HFFc6 (cell line): Measurements from ENCODE around the gene ASCL2. TPM values are rescaled to one million over a fixed set of nuclear protein-coding genes. Genes with fewer than 3 reads are reported as not detected.

Experiments used
- DNase-seq: peaks from one replicate; pipeline ENCODE4 v3.0.0-alpha.2; 2018
- H3K27ac Mint-ChIP-seq: 2 replicates; pipeline ENCODE4 v1.8.0; 2020; ENCODE audit warnings: mild to moderate bottlenecking, mixed read lengths
- H3K27me3 Mint-ChIP-seq: 2 replicates; pipeline ENCODE4 v1.8.0; 2021; ENCODE audit warnings: mild to moderate bottlenecking, moderate library complexity, mixed read lengths; ENCODE audit not compliant: insufficient read depth
- H3K36me3 Mint-ChIP-seq: 2 replicates; pipeline ENCODE4 v1.8.0; 2021; ENCODE audit warnings: low read depth, mixed read lengths
- H3K4me1 Mint-ChIP-seq: 2 replicates; pipeline ENCODE4 v1.8.0; 2020; ENCODE audit warnings: low read depth, mixed read lengths
- H3K4me3 Mint-ChIP-seq: 2 replicates; pipeline ENCODE4 v1.8.0; 2020; ENCODE audit warnings: mild to moderate bottlenecking, moderate library complexity, mixed read lengths
- H3K9me3 Mint-ChIP-seq: 2 replicates; pipeline ENCODE4 v1.8.0; 2020; ENCODE audit warnings: mild to moderate bottlenecking, mixed read lengths
- total RNA-seq, 6 experiments: library from RNA; stranded (reverse); fragmentation: NEBNext Ultra II Directional; extraction: Animal tissue kit (Norgen Biotek cat#: 25700); gene quantifications; 2 replicates in 1 of 6; 3 replicates in 5 of 6; pipeline ENCODE4 v1.2.3, GENCODE V29; 2021
- TF ChIP-seq, protein P1 (sequence below): fragments of 200-600 bp; sonication (generic); IDR thresholded peaks from 2 replicates; pipeline ENCODE4 v1.5.0; 2021; ENCODE audit warnings: antibody characterized with exemption, mild to moderate bottlenecking

ASCL2 gene
- total RNA-seq, 6 experiments from 2014 or later = not detected

DNA sequence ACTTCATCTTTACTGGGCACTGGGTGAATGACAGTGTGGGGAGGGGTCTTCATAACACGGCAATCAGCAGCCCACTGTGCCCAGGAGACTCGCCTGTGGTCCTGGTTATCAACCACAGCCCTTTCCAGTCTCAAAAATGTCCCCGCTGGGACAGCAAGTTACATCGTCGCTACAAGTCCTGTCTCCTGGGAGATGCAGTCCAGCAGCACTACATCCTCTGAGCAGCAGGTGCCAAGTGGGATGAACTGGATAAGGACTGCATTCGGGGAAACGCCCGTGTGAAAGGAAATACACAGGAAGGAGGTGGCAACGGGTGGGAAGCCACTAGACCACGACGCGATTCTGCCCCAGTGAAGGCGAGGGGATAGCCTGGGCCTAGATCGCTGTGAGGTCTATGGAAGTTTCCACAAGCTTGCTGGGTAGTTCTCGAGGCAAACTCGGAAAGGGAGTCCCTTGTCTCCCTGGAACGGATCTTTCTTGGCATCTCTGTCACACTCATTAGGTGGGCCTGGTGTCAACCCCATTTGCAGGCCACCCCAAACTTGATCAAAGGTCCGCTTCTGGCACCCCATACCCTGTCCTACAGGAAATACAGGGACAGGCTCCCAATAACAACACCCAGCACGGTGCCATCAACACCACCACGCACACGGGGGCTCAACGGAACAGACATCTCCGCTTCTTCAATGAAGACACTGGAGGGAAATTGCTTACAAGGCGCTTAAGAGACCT lies 4.4 kb downstream of the ASCL2 start:
- TF ChIP-seq, protein P1, sequence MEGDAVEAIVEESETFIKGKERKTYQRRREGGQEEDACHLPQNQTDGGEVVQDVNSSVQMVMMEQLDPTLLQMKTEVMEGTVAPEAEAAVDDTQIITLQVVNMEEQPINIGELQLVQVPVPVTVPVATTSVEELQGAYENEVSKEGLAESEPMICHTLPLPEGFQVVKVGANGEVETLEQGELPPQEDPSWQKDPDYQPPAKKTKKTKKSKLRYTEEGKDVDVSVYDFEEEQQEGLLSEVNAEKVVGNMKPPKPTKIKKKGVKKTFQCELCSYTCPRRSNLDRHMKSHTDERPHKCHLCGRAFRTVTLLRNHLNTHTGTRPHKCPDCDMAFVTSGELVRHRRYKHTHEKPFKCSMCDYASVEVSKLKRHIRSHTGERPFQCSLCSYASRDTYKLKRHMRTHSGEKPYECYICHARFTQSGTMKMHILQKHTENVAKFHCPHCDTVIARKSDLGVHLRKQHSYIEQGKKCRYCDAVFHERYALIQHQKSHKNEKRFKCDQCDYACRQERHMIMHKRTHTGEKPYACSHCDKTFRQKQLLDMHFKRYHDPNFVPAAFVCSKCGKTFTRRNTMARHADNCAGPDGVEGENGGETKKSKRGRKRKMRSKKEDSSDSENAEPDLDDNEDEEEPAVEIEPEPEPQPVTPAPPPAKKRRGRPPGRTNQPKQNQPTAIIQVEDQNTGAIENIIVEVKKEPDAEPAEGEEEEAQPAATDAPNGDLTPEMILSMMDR = no peak
- H3K9me3 Mint-ChIP-seq = no peaks in the 10 kb centered on the region
- no peak overlapping the region for H3K4me3 Mint-ChIP-seq
- H3K27me3 Mint-ChIP-seq = peaks cover 8% of the 10 kb centered on the region
- H3K4me1 Mint-ChIP-seq = no peaks in the 10 kb centered on the region
- H3K27ac Mint-ChIP-seq = no peak overlapping the region
- H3K36me3 Mint-ChIP-seq = no peaks in the 10 kb centered on the region
- DNase-seq = no peak

DNA sequence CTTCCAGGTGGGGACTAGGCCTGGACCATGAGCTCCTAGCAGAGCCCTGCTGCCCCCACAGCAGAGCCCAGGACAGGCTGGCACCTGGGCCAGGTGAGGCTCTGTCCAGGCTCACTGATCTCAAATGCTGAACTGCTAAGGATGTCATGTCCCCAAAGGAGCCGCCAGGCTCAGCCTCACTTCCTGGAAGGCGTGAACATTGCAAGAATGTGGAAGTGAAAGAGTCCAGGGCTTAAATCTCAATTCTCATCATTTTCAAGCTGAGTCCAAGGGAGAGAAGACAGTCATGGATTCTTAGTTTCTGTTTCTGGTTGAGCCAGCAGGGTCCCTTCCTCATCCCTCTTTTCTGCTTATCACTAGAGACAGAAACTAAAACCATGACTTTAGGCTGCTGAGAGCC lies 5.0 kb downstream of the ASCL2 start:
- H3K36me3 Mint-ChIP-seq = no peaks in the 10 kb centered on the region
- peaks cover 13% of the 10 kb centered on the region for H3K27me3 Mint-ChIP-seq
- H3K4me1 Mint-ChIP-seq = no peaks in the 10 kb centered on the region
- H3K4me3 Mint-ChIP-seq = no peak overlapping the region
- no peak for DNase-seq
- TF ChIP-seq, protein P1 = no peak
- H3K9me3 Mint-ChIP-seq = no peaks in the 10 kb centered on the region
- no peak overlapping the region for H3K27ac Mint-ChIP-seq

DNA sequence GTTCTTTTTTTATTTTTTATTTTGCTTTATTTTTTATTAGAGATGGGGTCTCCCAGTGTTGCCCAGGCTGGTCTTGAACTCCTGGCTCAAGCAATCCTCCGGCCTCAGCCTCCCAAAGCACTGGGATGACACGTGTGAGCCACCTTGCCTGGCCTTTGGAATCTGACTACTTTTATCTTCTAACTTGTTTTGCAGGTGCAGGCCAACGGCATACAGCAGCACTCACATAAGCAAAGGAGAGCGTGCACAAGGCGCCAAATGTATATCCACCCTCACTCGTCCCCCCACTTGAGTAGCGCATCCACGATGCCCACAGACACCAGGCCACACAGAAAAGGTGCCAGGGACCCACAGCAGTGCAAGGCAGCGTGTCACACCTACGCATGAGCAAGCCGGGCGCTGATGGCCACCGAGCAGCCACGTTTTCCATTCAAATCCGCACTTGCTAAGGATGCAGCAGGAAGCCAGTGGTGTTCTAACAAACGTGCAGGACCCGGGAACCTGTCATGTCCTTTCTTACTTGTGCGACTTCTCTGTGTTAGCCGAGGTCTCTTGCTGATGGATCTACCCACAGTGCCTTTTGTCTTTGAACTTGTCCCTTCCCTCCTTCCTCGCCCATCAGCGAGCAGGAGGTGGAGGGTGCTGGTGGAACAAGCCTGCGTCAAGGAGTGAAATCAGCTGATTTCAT lies 5.9 kb downstream of the ASCL2 start:
- Mint-ChIP-seq H3K4me1 (no peaks in the 10 kb centered on the region), H3K4me3 (no peak overlapping the region), H3K27me3 (peaks cover 17% of the 10 kb centered on the region), H3K9me3 (no peaks in the 10 kb centered on the region), H3K27ac (no peak overlapping the region), H3K36me3 (no peaks in the 10 kb centered on the region)
- DNase-seq = no peak
- TF ChIP-seq, protein P1 = no peak

DNA sequence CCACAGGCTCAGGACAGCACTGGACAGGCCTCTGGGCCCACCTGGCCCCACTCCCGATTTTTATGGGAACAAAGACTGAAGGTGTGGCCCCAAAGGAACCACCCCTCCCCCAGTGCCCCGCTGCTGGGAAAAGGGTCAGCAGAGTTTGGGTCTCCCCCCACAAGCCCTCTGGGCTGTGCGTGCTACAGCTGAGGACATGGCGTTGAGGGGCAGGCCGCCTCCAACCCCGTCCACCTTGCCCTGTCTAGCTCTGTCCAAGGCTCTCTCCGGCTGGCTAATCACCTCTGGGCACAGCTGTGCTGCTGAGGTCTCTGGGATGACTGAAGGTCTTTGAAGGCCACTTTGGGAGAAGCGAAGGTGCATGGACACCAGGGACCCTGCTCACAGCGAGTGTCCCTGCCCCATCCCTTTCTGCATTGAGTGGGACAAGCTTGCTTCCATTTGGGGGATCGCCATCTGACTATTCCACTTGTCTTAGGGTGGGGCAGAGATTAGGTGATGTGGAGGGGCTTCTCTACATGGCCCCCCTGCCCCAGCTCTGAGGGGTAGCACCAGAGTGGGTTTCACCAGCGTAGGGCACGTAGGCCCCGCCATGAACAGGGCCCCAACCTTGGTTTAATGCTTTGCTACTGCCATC lies 6.5 kb downstream of the ASCL2 start:
- Mint-ChIP-seq H3K27me3 (peaks cover 24% of the 10 kb centered on the region), H3K27ac (no peak overlapping the region), H3K4me3 (no peak overlapping the region), H3K9me3 (no peaks in the 10 kb centered on the region), H3K4me1 (no peaks in the 10 kb centered on the region), H3K36me3 (no peaks in the 10 kb centered on the region)
- DNase-seq = no peak
- TF ChIP-seq, protein P1 = no peak

DNA sequence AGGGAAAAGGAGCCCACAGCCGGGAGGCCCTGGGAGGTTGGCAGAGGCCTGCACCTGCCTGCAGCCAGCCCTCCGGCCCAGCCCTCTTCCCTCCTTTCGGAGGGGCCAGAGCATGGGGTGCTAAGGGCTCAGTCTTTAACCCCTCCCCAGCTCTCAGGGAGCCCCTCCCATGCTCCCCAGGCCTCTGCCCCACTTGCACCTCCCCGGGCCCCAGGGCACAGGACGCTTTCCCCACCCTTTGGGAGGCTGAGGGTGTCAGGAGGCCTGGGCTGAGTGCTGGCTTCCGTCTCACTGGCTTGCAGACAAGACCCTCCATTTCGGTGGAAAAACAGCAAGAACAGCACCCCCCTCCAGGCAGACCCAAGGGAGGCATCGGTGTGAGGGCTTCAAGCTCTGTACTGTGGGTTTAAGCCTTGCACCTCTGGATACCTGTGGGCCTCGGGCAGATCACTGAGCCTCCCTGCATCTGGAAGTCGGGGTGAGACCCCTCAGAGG lies 7.3 kb downstream of the ASCL2 start:
- no peak for DNase-seq
- H3K27me3 Mint-ChIP-seq = peaks cover 23% of the 10 kb centered on the region
- no peaks in the 10 kb centered on the region for H3K4me1 Mint-ChIP-seq

More for the DNA sequence above, 7.3 kb downstream of the ASCL2 start:
- Mint-ChIP-seq H3K36me3 (no peaks in the 10 kb centered on the region), H3K9me3 (no peaks in the 10 kb centered on the region), H3K27ac (no peak overlapping the region), H3K4me3 (no peak overlapping the region)
- TF ChIP-seq, protein P1 = no peak
